Right lung (tissue), 5 donors: ENCODE measurements around the gene SORCS1. TPM values are rescaled to one million over a fixed set of nuclear protein-coding genes. Genes with fewer than 3 reads are reported as not detected.

Source experiments
- DNase-seq, 2 donors: peaks; one replicate each; pipeline ENCODE4 v3.0.0-alpha.2; 2013
- polyA plus RNA-seq, 5 donors: library from polyadenylated mRNA; unstranded; fragments of 120-200 nt; gene quantifications; one replicate each; pipeline versions ENCODE4 v1.2.1 to v1.2.3, GENCODE V29; 2013; ENCODE audit warnings: inconsistent platforms in 1 of 5, low replicate concordance in 1 of 5; ENCODE audit not compliant: insufficient read length in 5 of 5, insufficient read depth in 1 of 5

Gene SORCS1
- polyA plus RNA-seq, 5 donors: 0.18 to 0.33 (median 0.24) TPM

DNA sequence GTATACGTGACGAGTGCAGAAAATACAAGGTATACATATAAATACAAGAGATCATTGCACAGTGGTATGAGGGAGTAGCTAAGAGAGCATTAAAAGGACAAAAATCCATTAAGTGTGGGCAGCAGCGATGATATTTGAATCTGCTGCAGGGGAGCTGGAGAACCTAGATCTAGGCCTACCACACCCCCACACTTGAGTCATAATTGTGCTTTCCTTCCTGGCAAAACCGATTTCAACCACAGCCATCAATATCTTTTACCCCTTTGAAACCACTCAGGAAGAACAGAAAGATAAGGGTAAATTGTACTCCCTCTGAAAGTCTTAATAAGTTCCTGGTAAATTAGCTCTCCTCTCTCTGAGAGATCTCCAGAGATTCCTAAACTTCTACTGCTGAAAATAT, 345.0 kb downstream of the SORCS1 start:
- no peak for DNase-seq

- DNase-seq: no peak
Observed at GRCh38 chr10:106816318-106817085, 348.0 kb downstream of the SORCS1 start.

DNA sequence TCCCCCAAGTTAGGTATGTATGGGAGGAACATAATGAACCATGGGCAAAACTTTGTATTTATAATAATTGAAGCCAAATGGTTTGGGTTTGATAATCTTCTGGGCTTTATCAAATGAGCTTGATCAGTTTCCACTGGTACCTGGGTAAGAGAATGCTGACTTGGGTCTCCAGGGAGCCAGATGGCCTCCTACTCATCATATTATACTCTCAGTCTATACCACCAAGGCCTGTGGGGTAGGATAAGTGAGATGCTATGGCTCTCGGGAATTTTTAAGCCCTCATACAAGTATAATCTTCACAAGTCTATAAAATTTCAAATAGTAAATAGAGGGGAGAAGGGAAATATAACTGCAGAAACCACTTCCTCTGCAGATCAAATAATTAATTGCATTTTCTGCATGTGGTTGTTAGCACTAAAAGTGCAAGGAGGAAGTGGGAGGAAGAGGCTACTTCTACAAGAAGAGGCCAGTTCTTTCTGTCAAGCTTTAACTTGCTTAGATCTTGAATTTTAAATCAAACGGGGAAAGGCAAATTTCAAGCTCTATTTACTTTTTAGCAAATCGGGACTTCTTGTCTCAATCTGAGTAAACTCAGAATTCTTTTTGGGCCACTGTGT, 349.0 kb downstream of the SORCS1 start:
- no peak for DNase-seq

DNA sequence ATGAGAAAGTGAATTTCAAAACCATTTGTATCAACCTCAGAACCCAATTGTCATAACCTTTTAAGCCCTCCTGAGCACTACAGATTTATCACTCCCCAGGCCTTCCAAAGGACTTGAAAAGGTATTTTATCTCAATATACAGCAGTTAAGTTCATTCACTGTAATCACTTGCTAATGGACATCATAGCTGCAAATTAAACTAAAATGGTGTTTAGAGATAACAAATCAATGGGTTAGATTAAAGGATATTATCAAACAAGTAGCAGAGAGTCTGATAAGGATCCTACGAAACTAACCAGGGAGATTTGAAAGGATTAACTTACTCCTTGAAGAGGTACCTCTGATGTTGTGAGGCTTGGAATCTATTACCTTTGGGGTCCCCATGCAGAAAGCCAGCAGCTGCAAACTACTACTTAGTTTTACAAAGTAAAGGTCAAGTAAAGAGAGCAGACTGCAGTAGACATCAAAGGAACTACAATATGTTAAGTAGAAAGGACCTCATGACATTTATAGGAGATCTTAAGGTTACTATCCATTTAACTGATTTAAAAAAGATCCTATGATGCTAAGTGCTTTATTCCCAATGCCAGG, 359.4 kb downstream of the SORCS1 start:
- DNase-seq: no peak

- no peak for DNase-seq
Observed at GRCh38 chr10:106802949-106803348, 361.6 kb downstream of the SORCS1 start.

DNA sequence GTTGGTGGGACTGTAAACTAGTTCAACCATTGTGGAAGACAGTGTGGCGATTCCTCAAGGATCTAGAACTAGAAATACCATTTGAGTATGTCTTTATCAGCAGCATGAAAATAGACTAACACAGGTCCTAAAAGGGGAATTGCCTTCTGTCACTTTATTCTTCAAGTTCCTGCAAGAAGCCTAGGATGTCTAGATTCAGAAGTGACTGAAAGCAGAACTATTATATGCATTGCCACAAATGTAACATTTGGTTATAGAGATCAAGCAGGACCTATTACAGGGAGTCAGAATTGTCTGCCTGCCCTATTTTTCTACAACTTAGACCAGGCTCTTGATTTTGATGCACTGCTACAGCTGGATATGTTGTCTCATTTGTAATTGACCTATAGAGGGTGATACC, 364.7 kb downstream of the SORCS1 start:
- DNase-seq: no peak

DNA sequence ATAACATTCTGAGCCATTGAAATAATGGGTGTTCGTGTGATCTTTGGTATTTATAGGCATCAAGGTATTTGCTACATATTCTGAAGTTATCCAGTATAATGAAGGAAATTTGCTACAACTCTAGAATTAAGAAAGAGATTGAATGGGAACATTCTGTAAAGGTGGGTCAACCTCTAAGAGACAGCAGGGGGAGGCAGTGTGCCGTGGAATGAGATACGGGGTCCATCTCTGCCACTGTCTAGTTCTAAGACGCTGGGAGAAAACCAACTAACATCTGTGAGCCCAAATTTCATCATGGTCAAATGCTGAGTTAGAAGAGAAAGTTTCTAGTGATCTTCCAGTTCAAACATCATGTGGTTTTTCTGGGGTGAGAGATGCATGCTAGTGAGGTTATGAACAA, 368.9 kb downstream of the SORCS1 start:
- DNase-seq: peak in 1 of 2 donors; percentile 24

GRCh38 chr10:106793617-106794016, 370.9 kb downstream of the SORCS1 start:
- no peak for DNase-seq

- DNase-seq: no peak
Observed at GRCh38 chr10:106789623-106790022, 374.9 kb downstream of the SORCS1 start.

DNA sequence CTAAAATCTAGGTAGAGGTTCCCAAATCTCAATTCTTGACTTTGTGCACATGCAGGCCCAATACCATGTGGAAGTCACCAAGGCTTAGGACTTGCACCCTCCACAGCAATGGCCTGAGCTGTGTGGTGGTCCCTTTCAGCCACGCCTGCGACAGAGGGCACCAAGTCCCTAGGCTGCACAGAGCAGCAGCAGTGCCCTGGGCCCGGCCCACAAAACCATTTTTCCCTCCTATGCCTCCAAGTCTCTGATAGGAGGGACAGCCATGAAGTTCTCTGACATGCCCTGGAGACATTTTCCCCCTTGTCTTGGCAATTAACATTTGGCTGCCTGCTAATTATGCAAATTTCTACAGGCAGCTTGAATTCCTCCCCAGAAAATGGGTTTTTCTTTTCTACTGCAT, 375.5 kb downstream of the SORCS1 start:
- no peak for DNase-seq

- no peak for DNase-seq
Observed at GRCh38 chr10:106785528-106785927, 379.0 kb downstream of the SORCS1 start.

GRCh38 chr10:106780632-106781031, 383.9 kb downstream of the SORCS1 start:
- DNase-seq: no peak

DNA sequence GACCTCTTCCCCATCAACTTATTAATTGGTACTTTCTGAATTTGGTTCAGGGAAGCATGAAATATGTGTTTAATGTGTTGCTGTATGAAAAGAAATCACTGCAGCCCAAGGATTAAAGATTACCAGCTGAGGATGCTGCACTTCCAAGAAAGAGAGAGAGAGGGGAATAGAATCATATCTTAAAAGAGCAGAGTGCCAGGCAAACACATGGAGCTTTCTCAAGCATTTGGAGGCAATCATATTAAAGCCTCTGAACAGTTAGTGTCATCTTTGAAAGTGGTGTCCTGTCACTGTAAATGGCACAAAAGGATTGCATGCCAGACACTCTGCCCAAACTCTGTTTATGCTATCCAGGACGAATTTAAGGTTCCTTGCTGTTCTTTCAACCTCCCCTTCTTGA, 386.7 kb downstream of the SORCS1 start:
- DNase-seq: no peak

DNA sequence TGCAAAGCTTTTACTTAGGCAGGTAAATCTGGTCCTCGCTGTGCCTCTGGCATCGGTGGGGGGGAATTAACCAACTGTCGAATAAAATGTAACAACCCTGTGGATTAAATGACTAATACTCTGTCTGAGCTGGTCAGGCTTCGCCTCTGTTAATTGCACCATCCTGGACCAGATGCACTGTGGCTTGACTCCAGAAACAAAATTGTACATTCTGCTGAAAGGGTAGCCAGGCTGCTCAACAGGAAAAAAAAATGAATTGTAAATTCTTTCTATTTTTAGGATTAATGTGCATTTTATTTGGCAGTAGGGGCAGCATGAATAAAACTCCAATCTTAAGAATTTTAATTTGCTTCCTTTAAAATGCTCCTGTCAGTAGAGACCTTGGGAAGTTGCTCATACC, 389.4 kb downstream of the SORCS1 start:
- no peak for DNase-seq

GRCh38 chr10:106772957-106773356, 391.5 kb downstream of the SORCS1 start:
- no peak for DNase-seq

DNA sequence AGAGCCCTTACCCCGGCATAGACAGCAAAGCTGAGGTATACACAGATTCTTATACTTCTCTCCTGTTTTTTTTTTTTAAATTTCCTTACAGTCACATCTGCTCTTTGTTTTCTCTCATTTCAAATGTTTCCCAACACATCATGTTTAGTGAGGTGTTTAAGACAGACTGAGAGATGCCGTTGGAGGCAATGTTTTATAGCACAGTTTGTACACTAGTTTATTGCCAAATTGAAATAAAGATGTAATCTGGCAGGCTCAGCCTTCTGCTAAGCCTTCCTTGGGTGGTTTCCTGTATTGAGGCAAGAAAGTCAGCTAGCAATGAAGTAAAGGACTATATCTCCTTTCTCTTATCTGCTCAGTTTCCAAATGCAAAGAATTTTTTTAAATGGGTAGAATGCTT, 393.4 kb downstream of the SORCS1 start:
- DNase-seq: no peak

- no peak for DNase-seq
Observed at GRCh38 chr10:106768204-106768603, 396.3 kb downstream of the SORCS1 start.

GRCh38 chr10:106765928-106766327, 398.6 kb downstream of the SORCS1 start:
- DNase-seq: no peak

GRCh38 chr10:106765241-106765754, 399.2 kb downstream of the SORCS1 start:
- no peak for DNase-seq

DNA sequence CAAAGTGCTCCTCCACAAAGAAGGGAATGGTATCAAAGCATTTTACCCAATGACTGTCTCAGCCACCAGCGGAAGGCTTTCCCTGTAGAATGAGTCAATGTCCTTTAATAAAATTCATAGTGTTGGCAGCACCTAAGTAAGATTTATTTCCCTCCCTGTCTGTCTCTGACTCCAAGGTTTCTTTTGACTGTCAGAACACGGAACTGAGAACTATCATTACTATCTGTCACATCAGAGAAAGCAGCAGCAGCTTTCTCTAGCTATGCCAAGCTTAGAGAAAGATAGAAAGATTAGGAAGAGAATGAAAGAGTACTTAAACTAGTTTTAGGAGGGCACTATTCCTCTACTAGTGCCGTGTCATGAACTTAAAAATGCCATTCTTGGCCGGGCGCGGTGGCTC, 400.1 kb downstream of the SORCS1 start:
- DNase-seq: no peak

DNA sequence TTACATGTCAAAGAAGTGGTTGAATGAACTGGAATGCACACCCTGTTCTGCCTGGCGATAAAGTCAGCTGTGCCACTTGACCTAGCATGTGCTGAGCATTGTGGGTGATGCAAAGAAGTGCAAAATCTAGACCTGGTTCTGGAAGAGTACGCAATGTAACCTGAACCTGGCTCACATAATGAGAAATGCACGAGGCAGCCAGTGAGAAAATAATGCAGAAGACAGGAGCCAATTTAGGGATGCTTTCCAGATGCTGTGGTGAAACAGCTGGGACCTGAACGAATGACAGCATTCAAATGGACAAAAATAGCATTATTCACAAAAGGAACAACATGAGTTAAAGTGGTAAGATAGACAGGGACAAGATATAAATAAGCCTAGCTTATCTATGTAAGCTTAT, 402.6 kb downstream of the SORCS1 start:
- no peak for DNase-seq

DNA sequence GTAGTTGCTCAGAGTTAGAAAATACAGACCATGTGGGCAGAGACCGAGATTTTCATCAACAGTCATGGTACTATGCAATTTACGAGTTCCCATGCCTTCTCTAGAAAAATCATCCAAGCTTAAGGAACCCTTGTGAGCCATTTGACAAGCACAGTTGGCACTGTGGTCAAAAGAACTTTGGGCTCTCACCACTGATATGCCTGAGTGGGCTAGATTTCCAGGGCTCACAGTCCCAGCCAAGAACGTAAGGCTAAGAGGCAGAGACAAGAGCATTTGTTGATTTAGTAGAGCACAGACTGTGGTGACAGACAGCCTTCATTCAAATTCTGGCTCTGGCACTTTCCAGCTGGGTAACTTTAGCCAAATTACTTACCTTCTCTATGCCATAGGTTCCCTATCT, 407.0 kb downstream of the SORCS1 start:
- DNase-seq: no peak

DNA sequence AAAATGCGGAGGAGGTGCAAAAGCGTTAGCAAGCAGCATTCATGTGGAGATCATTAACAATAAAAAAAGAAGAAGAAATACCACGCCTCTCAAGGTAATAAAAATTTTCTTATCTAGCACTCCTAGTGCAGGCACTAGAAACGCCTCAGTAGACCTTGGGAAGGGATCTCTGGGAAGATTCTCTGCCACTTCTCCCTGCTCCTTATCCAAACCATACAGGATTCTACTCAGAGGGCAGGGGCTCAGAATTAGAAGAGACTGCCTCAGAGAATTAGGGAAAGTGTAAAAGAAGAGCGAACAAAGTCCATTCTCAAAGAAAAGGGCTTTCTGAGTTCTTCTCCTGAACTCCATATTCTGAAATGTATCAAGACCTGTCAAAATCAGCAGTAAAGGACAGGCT, 413.4 kb downstream of the SORCS1 start:
- DNase-seq: no peak
